GM19035 (cell line): ENCODE data around the gene SPRR2D.
"Not testable (repeated sequence)": the region's sequence is repeated elsewhere in the genome, so short reads cannot be mapped to it uniquely, and the experiment has no call there.

Experiments used
- ATAC-seq: cut with Tn5 transposase; IDR thresholded peaks from one replicate; pipeline ENCODE4 v1.9.1; 2021; ENCODE audit not compliant: unreplicated experiment

Gene SPRR2D

GRCh38 chr1:153021829-153022228 is 19.1 kb downstream of the SPRR2D start:
- not testable (repeated sequence) for ATAC-seq

- not testable (repeated sequence) for ATAC-seq
Measured at GRCh38 chr1:153011235-153011758, 29.6 kb downstream of the SPRR2D start.

GRCh38 chr1:153001382-153001781 is 39.5 kb downstream of the SPRR2D start, which contains the start of gene SPRR3:
SPRR3 (plus strand) TSS chr1:153001749; CDS start chr1:153003021, 1,272 bp downstream.
- ATAC-seq = no peak

- no peak for ATAC-seq
Measured at GRCh38 chr1:153000294-153000693, 40.6 kb downstream of the SPRR2D start.

GRCh38 chr1:152999818-153000217 is 41.1 kb downstream of the SPRR2D start:
- ATAC-seq = no peak

GRCh38 chr1:152998476-152998875 is 42.4 kb downstream of the SPRR2D start:
- ATAC-seq = no peak

- no peak for ATAC-seq
Measured at GRCh38 chr1:152997901-152998300, 43.0 kb downstream of the SPRR2D start.

GRCh38 chr1:152996633-152997400 is 44.1 kb downstream of the SPRR2D start:
- no peak for ATAC-seq

GRCh38 chr1:152995842-152996241 is 45.1 kb downstream of the SPRR2D start:
- ATAC-seq = no peak

GRCh38 chr1:152993186-152993585 is 47.7 kb downstream of the SPRR2D start:
- no peak for ATAC-seq
